OCI-LY7 (cell line): Measurements from ENCODE around the gene RPH3AL. TPM values are rescaled to one million over a fixed set of nuclear protein-coding genes. Genes with fewer than 3 reads are reported as not detected.

Experiments used
- BruUV-seq: library from RNA; stranded (reverse); fragments of 400-500 nt; replicated peaks from 2 replicates; lab custom pipeline; 2021; lab: Mats Ljungman, UMichigan
- CTCF ChIA-PET: fragments of 300-600 bp; sonication (Branson Sonifier 250); formaldehyde crosslinking; loops from one replicate; lab custom pipeline; 2022; ENCODE audit warnings: antibody characterized with exemption; ENCODE audit not compliant: unreplicated experiment; lab: Charles Lee
- POLR2A ChIA-PET: fragments of 300-600 bp; sonication (Branson Sonifier 250); formaldehyde crosslinking; loops from one replicate; lab custom pipeline; 2022; ENCODE audit warnings: antibody characterized with exemption; lab: Charles Lee
- DNase-seq: peaks from one replicate; pipeline ENCODE4 v3.0.0-alpha.2; 2015; ENCODE audit warnings: low spot score
- H2AFZ ChIP-seq: fragments of 200-600 bp; sonication (generic), shearing (Covaris generic); 2 replicates; pipeline ENCODE4 v1.6.1; 2014; ENCODE audit warnings: mild to moderate bottlenecking, antibody characterized with exemption, low read length, moderate library complexity
- H3K27ac ChIP-seq: fragments of 200-600 bp; sonication (generic); 2 replicates; pipeline ENCODE4 v1.5.1; 2014; ENCODE audit warnings: mixed run types, low read depth, mild to moderate bottlenecking, moderate library complexity, low read length, inconsistent platforms; ENCODE audit not compliant: poor library complexity, severe bottlenecking
- H3K36me3 ChIP-seq: fragments of 200-600 bp; sonication (generic); 2 replicates; pipeline ENCODE4 v1.6.1; 2014; ENCODE audit warnings: mild to moderate bottlenecking, antibody characterized with exemption, low read length, moderate library complexity, mixed read lengths; ENCODE audit not compliant: insufficient read depth
- H3K4me1 ChIP-seq: fragments of 200-600 bp; sonication (generic); 2 replicates; pipeline ENCODE4 v1.5.1; 2014; ENCODE audit warnings: mild to moderate bottlenecking, low read length; ENCODE audit not compliant: insufficient read depth, poor library complexity, severe bottlenecking
- H3K4me2 ChIP-seq: fragments of 200-600 bp; sonication (generic); 2 replicates; pipeline ENCODE4 v1.6.1; 2014; ENCODE audit warnings: mild to moderate bottlenecking, low read length
- H3K4me3 ChIP-seq: fragments of 200-600 bp; sonication (generic); 2 replicates; pipeline ENCODE4 v1.5.1; 2014; ENCODE audit warnings: mild to moderate bottlenecking, low read depth, low read length; ENCODE audit not compliant: poor library complexity, severe bottlenecking
- H3K79me2 ChIP-seq: fragments of 200-600 bp; sonication (generic); 2 replicates; pipeline ENCODE4 v1.6.1; 2016; ENCODE audit warnings: low read depth, mild to moderate bottlenecking, low read length, moderate library complexity, mixed read lengths; ENCODE audit not compliant: insufficient read depth
- H3K9me2 ChIP-seq: fragments of 200-600 bp; sonication (generic); 2 replicates; pipeline ENCODE4 v1.6.1; 2016; ENCODE audit warnings: mild to moderate bottlenecking, low read length, mixed read lengths; ENCODE audit not compliant: insufficient read depth
- H3K9me3 ChIP-seq: fragments of 200-600 bp; sonication (generic); 2 replicates; pipeline ENCODE4 v1.6.1; 2014; ENCODE audit warnings: mild to moderate bottlenecking, mixed run types, low read length, mixed read lengths
- H4K20me1 ChIP-seq: fragments of 200-600 bp; sonication (generic); 2 replicates; pipeline ENCODE4 v1.6.1; 2014; ENCODE audit warnings: mild to moderate bottlenecking, antibody characterized with exemption, low read length, moderate library complexity, mixed read lengths; ENCODE audit not compliant: insufficient read depth
- CTCF ChIP-seq: fragments of 200-600 bp; sonication (generic); conservative IDR thresholded peaks from 2 replicates; pipeline ENCODE4 v1.5.1; 2014; ENCODE audit warnings: mild to moderate bottlenecking, antibody characterized with exemption, low read length, moderate library complexity, mixed read lengths
- EZH2phosphoT487 ChIP-seq: fragments of 200-600 bp; sonication (generic); IDR thresholded peaks from 2 replicates; pipeline ENCODE4 v1.6.1; 2018; ENCODE audit warnings: low read depth, borderline replicate concordance, mild to moderate bottlenecking, mixed run types, antibody characterized with exemption, low read length, moderate library complexity, mixed read lengths
- intact Hi-C: fragments of 100-400 bp; cut with micrococcal nuclease; formaldehyde crosslinking; loops from one replicate; pipeline ENCODE4 v1.10.0; 2022; ENCODE audit not compliant: unreplicated experiment
- total RNA-seq, 2 experiments: library from RNA; depleted of rRNA in 1 of 2; stranded (reverse); fragments of >200 nt in 1 of 2; shearing (Covaris generic) in 1 of 2; gene quantifications; 2 replicates each; pipeline ENCODE4 v1.2.3, GENCODE V29; 2014 to 2022

The RPH3AL gene
- total RNA-seq, 2 experiments from 2014 or later = 1.0 to 2.2 TPM

DNA sequence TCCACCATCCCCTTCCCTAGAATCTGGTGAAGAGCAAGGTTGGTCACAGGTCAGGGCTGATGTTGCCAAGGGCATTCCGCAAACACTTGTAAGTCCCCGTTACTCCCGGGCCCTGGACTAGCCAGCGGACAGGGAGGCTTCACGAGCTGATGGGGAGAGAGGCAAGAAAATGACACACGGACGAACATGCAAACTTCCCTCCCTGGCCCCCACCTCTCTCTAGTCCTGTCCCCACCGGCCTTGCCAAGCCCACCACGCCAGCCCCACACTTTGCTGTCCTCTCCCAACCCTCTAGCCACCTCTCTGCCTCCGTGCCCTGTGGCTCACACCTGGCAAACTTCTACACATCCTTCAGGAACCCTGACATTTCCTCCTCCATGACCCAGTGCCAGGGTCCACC lies 54.8 kb downstream of the RPH3AL start:
- CTCF ChIA-PET = no interaction called here

GRCh38 chr17:296906-297690 lies 55.5 kb downstream of the RPH3AL start:
- no peak overlapping the region for H3K4me2 ChIP-seq
- no peaks in the 10 kb centered on the region for H3K4me1 ChIP-seq
- no peak overlapping the region for H3K27ac ChIP-seq
- H3K36me3 ChIP-seq = no peaks in the 10 kb centered on the region
- H2AFZ ChIP-seq = no peak overlapping the region
- ChIA-PET POLR2A (no interaction called here), CTCF (no interaction called here)
- H3K79me2 ChIP-seq = no peaks in the 10 kb centered on the region
- no peaks in the 10 kb centered on the region for H3K9me2 ChIP-seq
- intact Hi-C loops = no loop called here
- no peak overlapping the region for H3K4me3 ChIP-seq
- no peaks in the 10 kb centered on the region for H4K20me1 ChIP-seq
- no peaks in the 10 kb centered on the region for H3K9me3 ChIP-seq
- no peak for DNase-seq
- no peak for TF ChIP-seq CTCF
- no peak for TF ChIP-seq EZH2phosphoT487
- BruUV-seq = no TSS peak

More for the DNA sequence above, 54.8 kb downstream of the RPH3AL start:
- POLR2A ChIA-PET = no interaction called here
- Histone ChIP-seq H3K9me2 (no peaks in the 10 kb centered on the region), H2AFZ (no peak overlapping the region), H3K4me3 (no peak overlapping the region), H3K4me2 (no peak overlapping the region), H3K9me3 (no peaks in the 10 kb centered on the region), H3K36me3 (no peaks in the 10 kb centered on the region), H4K20me1 (no peaks in the 10 kb centered on the region), H3K4me1 (no peaks in the 10 kb centered on the region), H3K27ac (no peak overlapping the region), H3K79me2 (no peaks in the 10 kb centered on the region)
- no peak for DNase-seq
- intact Hi-C loops = no loop called here
- BruUV-seq = no TSS peak
- TF ChIP-seq EZH2phosphoT487 (no peak), CTCF (no peak)

DNA sequence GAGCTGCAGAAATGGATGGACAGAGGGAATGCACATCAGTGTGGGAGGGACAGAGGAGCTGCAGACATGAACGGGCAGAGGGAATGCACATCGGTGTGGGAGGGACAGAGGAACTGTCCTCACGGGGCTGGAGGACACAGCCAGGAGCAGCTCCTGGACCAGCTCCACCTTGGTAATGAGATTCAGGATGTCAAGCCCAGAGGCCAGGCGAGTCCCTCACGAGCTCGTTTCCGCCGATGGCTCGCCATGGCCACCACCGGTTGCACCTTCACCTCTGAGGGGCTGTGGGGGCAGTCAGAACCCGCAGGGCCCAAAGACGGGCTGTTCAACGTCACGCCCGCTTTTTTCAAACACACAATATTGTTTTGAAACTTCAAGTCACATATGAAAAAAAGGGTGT lies 56.2 kb downstream of the RPH3AL start:
- Histone ChIP-seq H3K27ac (no peak overlapping the region), H3K9me2 (no peaks in the 10 kb centered on the region), H3K4me3 (no peak overlapping the region), H3K4me2 (no peak overlapping the region), H3K79me2 (no peaks in the 10 kb centered on the region), H4K20me1 (no peaks in the 10 kb centered on the region), H3K36me3 (no peaks in the 10 kb centered on the region), H3K9me3 (no peaks in the 10 kb centered on the region), H3K4me1 (no peaks in the 10 kb centered on the region), H2AFZ (no peak overlapping the region)
- intact Hi-C loops = no loop called here
- TF ChIP-seq CTCF = no peak
- TF ChIP-seq EZH2phosphoT487 = no peak
- CTCF ChIA-PET = no interaction called here
- no TSS peak for BruUV-seq
- POLR2A ChIA-PET = no interaction called here
- no peak for DNase-seq
